AG09319 (cell line): ENCODE measurements around the gene STK40.

Experiments
- DNase-seq: peaks from one replicate; pipeline ENCODE4 v3.0.0-alpha.2; 2010; ENCODE audit warnings: low read depth; ENCODE audit errors: extremely low read depth
- CTCF ChIP-seq: IDR thresholded peaks from 2 replicates; pipeline ENCODE4 v1.5.1; 2011; ENCODE audit warnings: low read depth, mild to moderate bottlenecking, inconsistent platforms, low read length, moderate library complexity

Gene STK40

DNA sequence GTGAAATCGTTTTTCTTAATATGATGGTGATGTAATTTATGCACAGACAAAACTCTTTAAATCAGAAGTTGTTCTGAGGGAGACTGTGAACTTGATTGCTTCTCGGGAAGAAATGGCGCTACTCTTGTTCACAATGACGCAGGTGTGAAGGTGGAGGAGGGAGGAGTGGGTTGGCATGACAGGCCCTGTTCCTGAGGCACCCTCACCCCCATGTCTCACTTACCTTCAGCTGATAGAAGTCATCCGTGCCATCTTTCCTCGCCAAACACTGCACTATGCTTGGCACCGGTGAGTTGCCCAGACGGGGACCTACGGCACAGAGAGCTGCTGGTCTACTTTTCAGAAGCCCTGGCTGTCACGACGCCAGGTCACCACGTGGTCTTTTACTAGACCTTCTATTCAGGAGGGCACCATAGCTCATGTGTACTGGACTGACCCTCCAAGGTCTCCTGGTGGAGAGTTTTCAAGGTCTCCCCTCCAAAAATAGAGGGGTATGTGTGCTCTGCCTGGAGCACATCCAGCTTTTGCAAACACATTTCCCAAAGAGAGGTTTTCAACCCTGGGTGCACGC, 27.1 kb downstream of the STK40 start:
- TF ChIP-seq CTCF, result no peak
- DNase-seq, result no peak

GRCh38 chr1:36355811-36356210, 29.9 kb downstream of the STK40 start:
- no peak for DNase-seq
- no peak for TF ChIP-seq CTCF

- no peak for DNase-seq
- TF ChIP-seq CTCF, result no peak
Observed at GRCh38 chr1:36354486-36354885, 31.2 kb downstream of the STK40 start.

DNA sequence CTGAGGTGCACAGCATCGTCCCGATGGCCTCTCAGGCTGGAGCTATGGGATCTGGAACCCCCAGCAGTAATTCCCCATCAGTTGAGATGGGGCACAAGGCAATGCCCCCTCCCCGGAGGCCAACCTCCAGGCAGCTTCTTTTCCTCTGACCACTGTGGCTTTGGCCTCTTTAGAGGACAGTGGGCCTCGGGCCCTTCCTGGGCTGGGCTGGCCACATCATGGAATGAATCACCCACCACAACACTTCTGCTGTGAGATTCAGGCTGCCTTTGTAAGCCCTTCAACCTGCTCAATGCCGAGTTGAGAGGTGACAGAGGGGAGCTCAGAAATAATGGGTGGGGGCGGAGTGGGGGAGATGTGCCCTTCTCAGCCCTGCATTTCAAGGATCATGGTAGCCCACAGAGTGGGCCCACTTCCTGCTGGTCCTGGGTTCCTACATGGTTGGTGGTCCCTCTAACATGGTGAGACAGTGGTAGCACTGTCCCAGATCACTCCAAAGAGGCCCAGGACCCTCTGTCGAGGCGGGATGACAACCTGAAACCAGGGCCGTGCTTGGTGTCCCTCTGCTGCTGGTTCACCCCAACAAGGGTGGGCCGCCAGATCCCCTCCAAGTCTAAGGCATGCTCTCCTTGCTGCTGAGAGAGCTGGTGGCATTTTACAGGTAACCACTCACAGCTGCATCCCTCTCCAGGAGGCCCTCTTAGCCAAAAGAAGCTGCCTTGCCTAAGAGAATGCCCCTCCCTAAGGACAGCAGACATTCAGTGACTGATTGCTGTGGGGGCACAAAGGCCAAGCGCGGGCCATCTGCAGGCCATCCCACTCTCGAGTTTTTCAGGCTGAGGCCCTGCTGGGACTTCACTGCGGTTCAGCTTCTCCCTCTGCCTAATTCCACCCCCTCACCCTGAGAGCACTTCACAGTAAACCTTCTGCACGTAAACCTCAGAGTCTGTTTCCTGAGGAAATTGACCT, 32.5 kb downstream of the STK40 start:
- no peak for DNase-seq
- no peak for TF ChIP-seq CTCF

GRCh38 chr1:36352125-36352909, 33.4 kb downstream of the STK40 start:
- DNase-seq, result no peak
- TF ChIP-seq CTCF, result no peak; the same call in 1 of the 2 replicates

DNA sequence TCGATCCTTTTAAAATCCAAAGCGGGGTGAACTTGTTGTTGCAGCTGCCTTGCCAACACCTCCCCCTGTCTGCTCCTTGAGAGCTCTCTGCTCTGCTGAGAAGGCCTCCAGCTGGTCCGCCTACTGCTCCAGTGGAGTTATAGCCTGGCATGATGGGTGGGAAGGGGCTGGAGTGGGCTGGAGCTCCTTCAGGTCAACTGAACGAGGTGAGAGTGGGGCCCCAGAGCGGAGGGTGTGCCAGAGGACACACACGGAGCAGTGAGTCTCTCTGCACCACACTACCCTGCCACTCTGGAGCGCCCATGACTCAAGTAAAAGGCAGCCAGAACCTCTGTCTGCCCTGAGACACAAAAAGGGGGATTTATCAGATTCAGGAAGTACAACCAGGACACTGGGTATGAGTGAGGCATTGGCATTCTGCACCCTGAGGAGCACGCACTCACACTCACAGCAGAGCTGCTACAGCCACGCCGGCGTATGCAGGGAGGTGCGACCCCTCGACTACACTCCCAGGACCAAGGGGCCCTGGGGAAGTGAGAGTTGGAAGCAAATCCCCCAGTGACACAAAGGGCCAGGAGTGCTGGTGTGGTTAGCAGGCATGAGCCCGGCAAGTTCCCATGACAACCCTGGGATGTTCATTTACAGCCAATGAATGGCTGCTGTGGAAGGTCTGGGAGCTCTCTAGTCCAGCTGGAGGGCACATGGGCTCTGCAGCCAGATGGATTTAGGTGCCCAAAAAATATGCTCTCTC, 34.3 kb downstream of the STK40 start:
- DNase-seq, result peak; percentile 59
- peak; percentile 16 for TF ChIP-seq CTCF
